ENCODE data around the gene PREPL. TPM values are rescaled to one million over a fixed set of nuclear protein-coding genes. Genes with fewer than 3 reads are reported as not detected.
A peak's percentile ranks its signal among the peaks of the same experiment; 100 is the strongest.

The PREPL gene
- total RNA-seq, 4 donors from 2014 or later = 18.7 to 40.6 (median 31.3) TPM

DNA sequence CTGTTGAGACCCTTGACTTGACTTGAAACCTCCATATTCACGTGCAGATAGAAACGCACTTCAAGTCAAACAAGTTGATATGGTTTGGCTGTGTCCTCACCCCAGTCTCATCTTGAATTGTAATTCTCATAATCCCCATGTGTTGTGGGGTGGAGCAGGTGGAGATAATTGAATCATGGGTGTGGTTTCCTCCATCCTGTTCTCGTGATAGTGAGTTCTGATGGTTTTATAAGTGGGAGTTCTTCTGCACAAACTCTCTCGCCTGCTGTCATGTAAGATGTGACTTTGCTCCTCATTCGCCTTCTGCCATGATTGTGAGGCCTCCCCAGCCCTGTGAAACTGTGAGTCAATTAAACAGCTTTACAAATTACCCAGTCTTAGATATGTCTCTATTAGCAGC, 64.6 kb downstream of the PREPL start:
- ATAC-seq (ENCODE audit: low FRiP score) (no peak), DNase-seq (ENCODE audit: low spot score) (no peak)
- TF ChIP-seq, protein P1, sequence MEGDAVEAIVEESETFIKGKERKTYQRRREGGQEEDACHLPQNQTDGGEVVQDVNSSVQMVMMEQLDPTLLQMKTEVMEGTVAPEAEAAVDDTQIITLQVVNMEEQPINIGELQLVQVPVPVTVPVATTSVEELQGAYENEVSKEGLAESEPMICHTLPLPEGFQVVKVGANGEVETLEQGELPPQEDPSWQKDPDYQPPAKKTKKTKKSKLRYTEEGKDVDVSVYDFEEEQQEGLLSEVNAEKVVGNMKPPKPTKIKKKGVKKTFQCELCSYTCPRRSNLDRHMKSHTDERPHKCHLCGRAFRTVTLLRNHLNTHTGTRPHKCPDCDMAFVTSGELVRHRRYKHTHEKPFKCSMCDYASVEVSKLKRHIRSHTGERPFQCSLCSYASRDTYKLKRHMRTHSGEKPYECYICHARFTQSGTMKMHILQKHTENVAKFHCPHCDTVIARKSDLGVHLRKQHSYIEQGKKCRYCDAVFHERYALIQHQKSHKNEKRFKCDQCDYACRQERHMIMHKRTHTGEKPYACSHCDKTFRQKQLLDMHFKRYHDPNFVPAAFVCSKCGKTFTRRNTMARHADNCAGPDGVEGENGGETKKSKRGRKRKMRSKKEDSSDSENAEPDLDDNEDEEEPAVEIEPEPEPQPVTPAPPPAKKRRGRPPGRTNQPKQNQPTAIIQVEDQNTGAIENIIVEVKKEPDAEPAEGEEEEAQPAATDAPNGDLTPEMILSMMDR (IDR thresholded peaks at IDR 0.05) = no peak

DNA sequence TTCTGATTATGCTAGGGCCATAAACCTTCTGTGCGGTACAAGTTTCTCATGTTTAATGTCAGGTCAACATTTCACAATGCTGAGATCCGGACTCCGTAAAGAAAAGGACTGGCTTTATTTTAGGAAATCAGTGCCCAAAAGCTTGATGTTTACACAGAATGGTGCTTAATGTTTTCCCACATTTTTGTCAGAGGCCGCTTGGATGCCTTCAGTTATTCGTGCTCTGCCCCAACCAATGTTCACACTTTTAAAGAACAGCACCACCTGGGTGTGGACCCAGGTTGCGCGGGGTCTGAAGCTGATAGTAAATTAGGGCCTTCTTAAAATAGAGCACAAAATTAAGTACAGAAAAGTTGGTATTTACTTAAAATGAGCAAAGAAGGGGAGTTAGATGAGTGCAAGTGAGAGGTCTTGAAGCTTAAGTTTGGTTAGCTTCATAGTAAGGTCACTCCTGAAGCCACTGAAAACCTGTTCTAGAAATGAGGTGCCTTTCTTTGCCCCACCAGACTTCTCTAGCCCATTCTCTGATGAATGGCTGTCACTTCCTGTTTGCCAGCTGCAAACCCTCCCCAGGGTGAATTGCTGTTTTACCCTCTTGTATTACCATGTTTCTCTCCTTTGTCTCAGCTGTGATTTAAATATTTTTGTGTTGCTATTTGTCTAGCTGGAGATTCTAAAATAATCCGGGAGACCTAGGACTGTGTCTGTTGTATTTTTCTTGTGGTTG, 65.5 kb downstream of the PREPL start:
- TF ChIP-seq, protein P1 (IDR thresholded peaks at IDR 0.05) = no peak
- no peak for ATAC-seq (ENCODE audit: low FRiP score)
- DNase-seq (ENCODE audit: low spot score) = no peak

DNA sequence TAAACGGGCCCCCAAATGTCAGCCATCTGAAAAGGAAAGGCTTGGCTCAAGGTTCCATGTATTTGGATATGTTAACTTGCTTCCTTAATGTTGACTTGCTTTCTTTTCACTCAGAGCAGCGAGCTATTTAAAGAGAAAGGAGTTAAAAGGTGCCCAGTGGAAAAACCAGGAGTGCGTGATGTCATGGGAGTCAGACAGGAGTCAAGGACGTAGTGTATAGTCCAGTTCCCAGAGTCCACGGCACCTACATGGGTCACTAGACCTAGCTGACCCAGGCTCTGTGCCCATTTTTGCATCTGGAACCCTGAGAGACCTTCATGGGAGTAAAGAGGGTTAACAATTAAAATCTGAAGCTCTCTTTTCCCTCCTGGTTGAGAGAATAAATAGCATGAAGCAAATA, 66.2 kb downstream of the PREPL start:
- no peak for ATAC-seq (ENCODE audit: low FRiP score)
- TF ChIP-seq, protein P1 (IDR thresholded peaks at IDR 0.05) = no peak
- DNase-seq (ENCODE audit: low spot score) = no peak

DNA sequence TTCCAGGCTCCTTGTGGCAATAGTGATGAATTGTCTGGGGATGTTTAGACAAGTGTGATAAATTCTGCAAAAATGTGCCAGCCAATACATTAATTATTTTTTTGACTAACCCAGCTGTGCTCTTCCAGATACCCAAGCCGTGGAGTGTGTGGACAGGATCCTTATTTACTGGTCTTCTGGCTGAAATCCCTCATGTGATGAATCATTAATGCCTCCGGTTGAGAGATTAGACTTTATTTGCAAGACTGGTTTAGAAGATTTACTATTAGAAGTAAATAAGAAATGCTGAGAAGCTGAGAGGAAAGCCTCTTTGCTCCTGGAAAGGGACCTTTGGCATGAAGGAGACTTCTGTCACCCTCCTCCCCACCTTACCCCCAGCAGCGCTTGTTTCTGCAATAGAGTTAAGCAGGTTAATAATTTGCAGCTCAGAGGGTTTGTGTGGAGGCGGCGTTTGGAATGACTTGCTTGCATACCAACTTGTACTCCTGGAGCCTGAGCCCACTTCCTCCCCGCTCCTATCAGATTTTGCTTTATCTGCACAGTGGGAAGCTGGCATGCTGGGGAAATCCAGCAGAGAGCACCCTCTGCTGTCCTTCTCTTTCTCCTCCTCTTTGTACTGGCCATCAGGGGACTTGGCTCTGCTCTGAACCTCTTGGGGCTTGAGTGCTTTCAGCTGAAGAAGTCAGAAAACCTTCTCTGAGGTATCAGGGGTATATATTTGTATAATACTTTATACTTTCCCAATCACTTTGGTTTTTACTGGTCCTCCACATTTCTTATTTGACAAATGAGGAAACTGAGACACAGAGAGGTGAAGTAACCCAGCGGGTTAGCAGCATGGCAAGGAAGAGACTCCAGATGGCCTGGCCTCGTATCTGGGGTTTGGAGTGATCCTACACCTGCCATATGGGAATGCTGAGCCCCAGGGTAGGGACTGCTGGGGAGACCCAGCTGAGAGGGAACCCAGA, 69.7 kb downstream of the PREPL start:
- no peak for DNase-seq (ENCODE audit: low spot score)
- ATAC-seq (ENCODE audit: low FRiP score) = peak; percentile 81
- TF ChIP-seq, protein P1 (IDR thresholded peaks at IDR 0.05) = no peak

DNA sequence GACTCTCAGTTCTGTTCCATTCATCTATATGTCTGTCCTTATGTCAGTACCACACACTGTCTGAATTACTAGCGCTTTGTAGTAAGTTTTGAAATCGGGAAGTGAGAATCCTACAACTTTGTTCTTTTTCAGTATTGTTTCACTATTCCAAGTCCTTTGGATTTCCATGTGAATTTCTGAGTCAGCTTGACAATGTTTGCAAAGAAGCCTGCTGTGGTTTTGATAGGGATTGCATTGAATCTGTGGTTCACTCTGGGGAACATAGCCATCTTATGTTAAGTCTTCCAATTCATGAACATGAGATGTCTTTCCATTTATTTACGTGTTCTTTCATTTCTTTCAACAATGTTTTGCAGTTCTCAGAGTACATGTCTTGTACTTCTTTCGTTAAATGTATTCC, 71.0 kb downstream of the PREPL start:
- no peak for ATAC-seq (ENCODE audit: low FRiP score)
- DNase-seq (ENCODE audit: low spot score) = no peak
- TF ChIP-seq, protein P1 (IDR thresholded peaks at IDR 0.05) = no peak

DNA sequence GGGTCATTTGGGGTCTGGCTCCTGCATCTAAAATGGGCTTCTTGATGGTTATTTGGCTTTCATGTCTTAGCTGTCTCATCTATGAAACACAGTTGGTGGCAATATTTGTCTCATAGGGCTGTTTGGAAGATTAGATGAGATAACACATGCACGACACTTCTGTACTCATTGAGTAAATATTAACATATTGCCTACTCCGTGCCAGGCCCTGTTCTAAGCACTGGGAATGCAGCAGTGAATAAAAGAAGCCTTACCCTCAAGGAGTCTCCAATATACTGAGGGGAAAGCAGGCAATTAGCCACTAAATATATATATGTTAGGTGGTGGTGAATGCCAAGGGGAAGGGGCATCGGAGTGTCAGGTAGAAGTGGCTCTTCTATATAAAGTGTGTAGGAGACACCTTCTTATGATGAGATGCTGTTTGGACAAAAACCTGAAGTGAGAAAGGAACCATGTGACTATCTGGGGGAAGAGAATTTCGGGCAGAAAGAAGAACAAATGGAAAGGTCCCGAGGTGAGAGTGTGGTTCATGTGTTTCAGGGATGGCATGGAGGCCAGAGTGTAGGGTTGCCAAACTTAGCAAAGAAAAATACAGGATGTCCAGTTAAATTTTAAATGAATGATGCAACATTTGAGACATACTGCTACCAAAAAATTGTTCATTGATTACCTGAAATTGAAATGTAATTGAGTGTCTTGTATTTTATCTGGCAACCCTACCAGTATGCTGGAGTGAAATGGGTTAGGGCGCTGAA, 74.2 kb downstream of the PREPL start:
- ATAC-seq (ENCODE audit: low FRiP score) (no peak), DNase-seq (ENCODE audit: low spot score) (no peak)
- TF ChIP-seq, protein P1 (IDR thresholded peaks at IDR 0.05) = no peak

All from omental fat pad (tissue), 4 donors.